BE2C (cell line): ENCODE results near the gene SLF2.

Experiments used
- DNase-seq: peaks from one replicate; pipeline ENCODE4 v3.0.0-alpha.2; 2020
- H3K27me3 ChIP-seq: fragments of 250-450 bp; sonication (Bioruptor Pico); 2 replicates; pipeline ENCODE4 v1.5.1; 2020; ENCODE audit warnings: mild to moderate bottlenecking
- H3K36me3 ChIP-seq: fragments of 250-450 bp; sonication (Bioruptor Pico); 2 replicates; pipeline ENCODE4 v1.5.1; 2020; ENCODE audit warnings: mild to moderate bottlenecking
- H3K4me1 ChIP-seq: fragments of 250-450 bp; sonication (Bioruptor Pico); 2 replicates; pipeline ENCODE4 v1.5.1; 2020
- H3K4me3 ChIP-seq: 2 replicates; pipeline ENCODE4 v1.5.1; 2011; ENCODE audit warnings: low read depth, low read length
- H3K9me3 ChIP-seq: fragments of 250-450 bp; sonication (Bioruptor Pico); 2 replicates; pipeline ENCODE4 v1.5.1; 2020
- TF ChIP-seq, protein P1 (sequence below): IDR thresholded peaks from 2 replicates; pipeline ENCODE4 v1.5.1; 2012; ENCODE audit warnings: mild to moderate bottlenecking, low read depth, low read length

The SLF2 gene

DNA sequence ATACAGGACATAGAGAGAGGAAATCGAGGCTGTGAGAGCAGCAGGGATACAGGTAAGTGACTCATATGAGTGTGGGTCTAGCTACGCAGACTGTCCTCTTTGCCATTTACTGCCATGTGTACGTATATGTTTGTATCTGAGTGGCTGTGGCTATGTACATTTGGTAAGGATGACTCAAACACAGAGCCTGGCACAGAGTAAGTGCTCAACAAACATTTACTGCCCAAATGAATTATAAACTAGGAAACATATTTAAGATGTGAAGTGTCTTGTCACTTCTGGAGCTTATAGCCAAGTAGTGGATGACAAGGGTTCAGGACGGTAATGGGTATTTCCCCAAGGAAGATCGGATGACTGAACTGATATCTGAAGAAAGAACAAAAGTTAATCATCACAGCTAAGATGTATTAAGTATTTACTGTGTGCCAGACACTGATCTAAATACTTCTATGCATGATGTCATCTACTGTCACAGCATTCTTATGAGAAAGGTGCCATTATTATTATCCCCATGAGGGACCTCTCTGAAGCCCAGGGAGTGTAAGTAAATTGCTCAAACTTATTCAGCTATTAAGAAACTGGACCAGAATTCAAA, 68.5 kb downstream of the SLF2 start:
- no peaks in the 10 kb centered on the region for H3K4me1 ChIP-seq
- no peak overlapping the region for H3K4me3 ChIP-seq
- no peaks in the 10 kb centered on the region for H3K27me3 ChIP-seq
- no peaks in the 10 kb centered on the region for H3K9me3 ChIP-seq
- DNase-seq, result no peak
- peaks cover 9% of the 10 kb centered on the region; the same call in 1 of the 2 replicates for H3K36me3 ChIP-seq
- TF ChIP-seq, protein P1, sequence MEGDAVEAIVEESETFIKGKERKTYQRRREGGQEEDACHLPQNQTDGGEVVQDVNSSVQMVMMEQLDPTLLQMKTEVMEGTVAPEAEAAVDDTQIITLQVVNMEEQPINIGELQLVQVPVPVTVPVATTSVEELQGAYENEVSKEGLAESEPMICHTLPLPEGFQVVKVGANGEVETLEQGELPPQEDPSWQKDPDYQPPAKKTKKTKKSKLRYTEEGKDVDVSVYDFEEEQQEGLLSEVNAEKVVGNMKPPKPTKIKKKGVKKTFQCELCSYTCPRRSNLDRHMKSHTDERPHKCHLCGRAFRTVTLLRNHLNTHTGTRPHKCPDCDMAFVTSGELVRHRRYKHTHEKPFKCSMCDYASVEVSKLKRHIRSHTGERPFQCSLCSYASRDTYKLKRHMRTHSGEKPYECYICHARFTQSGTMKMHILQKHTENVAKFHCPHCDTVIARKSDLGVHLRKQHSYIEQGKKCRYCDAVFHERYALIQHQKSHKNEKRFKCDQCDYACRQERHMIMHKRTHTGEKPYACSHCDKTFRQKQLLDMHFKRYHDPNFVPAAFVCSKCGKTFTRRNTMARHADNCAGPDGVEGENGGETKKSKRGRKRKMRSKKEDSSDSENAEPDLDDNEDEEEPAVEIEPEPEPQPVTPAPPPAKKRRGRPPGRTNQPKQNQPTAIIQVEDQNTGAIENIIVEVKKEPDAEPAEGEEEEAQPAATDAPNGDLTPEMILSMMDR, result no peak

GRCh38 chr10:100982916-100983830, 70.4 kb downstream of the SLF2 start:
- H3K9me3 ChIP-seq, result no peaks in the 10 kb centered on the region
- H3K4me3 ChIP-seq, result no peak overlapping the region
- TF ChIP-seq, protein P1, result no peak
- H3K36me3 ChIP-seq, result peaks cover 9% of the 10 kb centered on the region; the same call in 1 of the 2 replicates
- H3K27me3 ChIP-seq, result no peaks in the 10 kb centered on the region
- DNase-seq, result no peak
- H3K4me1 ChIP-seq, result no peaks in the 10 kb centered on the region

DNA sequence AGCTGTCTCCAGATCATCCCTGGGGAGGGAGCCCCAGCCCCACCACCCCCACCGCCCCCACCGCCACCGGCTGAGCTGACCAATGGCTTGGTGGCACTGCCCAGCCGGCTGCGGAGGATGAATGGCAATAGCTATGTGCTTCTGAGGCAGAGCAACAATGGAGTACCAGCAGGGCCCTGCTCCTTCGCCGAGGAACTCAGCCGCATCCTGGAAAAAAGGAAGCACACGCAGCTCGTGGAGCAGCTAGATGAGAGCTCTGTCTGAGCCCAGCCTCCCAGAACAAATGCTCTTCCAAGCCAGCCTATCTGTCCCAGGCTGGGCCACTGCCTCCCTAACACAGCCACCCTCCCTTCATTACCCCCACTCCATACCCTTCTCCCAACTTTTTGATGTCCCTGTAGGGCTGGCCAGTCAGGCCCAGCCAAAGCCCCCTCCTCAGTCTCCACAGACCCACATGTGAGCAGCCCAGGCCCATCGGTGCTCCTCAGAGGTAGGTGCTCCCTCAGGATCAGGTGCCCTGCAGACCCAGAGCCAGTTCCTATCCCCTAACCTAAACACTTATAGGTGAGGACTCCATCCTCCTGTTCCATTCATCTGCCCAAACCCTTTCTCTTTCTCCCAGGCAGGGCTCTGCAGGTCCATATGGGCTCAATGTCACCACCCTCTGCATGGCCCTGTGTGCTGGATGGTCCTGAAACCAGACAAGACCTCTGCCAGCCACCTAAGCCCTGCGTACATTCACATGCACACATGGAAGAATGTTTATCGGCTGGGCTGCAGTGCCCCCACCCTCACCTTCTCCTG, 71.3 kb downstream of the SLF2 start:
- H3K9me3 ChIP-seq, result no peaks in the 10 kb centered on the region
- H3K4me1 ChIP-seq, result 0 out of 2 replicates have a peak, but pooled peaks cover 3% of the 10 kb centered on the region
- peaks cover 16% of the 10 kb centered on the region for H3K36me3 ChIP-seq
- no peaks in the 10 kb centered on the region for H3K27me3 ChIP-seq
- H3K4me3 ChIP-seq, result no peak overlapping the region
- no peak for DNase-seq
- TF ChIP-seq, protein P1, result no peak

DNA sequence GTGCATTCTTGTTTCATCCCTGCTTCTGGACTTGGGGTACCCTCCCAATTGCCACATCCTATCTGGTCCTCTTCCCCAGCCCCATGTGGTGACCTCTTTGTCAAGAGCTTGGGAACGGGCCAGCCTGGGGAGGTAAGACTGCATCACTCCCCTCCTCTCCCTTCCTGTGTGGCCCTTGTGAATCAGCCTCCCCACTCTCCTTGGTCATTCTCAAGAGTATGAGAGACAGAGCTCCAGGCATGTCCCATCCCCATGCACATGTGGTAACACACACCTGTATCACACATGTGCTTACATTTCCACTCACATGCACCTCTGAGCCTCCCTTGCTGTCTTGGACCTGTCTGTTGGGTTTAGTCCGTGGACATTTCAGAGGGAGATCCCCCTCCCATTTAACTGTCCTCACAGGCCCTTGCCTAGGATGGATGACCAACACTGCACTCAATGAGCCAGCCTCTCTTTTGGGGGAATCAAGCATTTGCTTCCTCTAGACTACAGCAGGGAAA, 72.0 kb downstream of the SLF2 start:
- no peak overlapping the region for H3K4me3 ChIP-seq
- TF ChIP-seq, protein P1, result no peak
- no peak for DNase-seq
- peaks cover 22% of the 10 kb centered on the region for H3K36me3 ChIP-seq
- H3K9me3 ChIP-seq, result no peaks in the 10 kb centered on the region
- H3K4me1 ChIP-seq, result 0 out of 2 replicates have a peak, but pooled peaks cover 3% of the 10 kb centered on the region
- no peaks in the 10 kb centered on the region for H3K27me3 ChIP-seq

DNA sequence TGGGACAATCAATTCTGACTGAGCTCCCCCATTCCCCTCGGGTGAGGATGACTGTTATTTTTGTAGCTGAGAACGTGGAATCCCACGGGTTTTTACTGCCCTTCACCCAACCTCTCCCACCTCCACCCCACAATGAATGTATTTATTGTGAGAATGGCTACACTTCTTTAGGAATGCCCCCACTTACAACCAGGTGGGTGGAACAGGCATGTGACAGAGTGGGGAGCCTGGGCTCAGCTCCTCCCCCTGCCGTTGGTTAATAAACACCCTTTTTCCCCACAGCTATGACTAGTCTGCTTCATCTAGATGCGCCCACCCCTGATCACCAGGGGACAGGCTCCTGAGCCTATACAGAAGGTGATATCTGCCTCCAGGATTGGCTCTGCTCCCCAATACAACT, 72.6 kb downstream of the SLF2 start:
- H3K4me3 ChIP-seq, result no peak overlapping the region
- DNase-seq, result no peak
- H3K36me3 ChIP-seq, result peaks cover 28% of the 10 kb centered on the region
- 0 out of 2 replicates have a peak, but pooled peaks cover 3% of the 10 kb centered on the region for H3K4me1 ChIP-seq
- TF ChIP-seq, protein P1, result no peak
- no peaks in the 10 kb centered on the region for H3K9me3 ChIP-seq
- no peaks in the 10 kb centered on the region for H3K27me3 ChIP-seq
